Keratinocyte (primary cell): ENCODE results near the gene RBMS3. TPM values are rescaled to one million over a fixed set of nuclear protein-coding genes. Genes with fewer than 3 reads are reported as not detected.
"Not testable (repeated sequence)": the region's sequence is repeated elsewhere in the genome, so short reads cannot be mapped to it uniquely, and the experiment has no call there.

Experiments
- DNase-seq: peaks from one replicate; pipeline ENCODE4 v3.0.0-alpha.2; 2011; ENCODE audit warnings: low read depth, missing footprints, low spot score
- FAIRE-seq: peaks from 2 replicates; lab custom pipeline; 2011; peaks lifted over from hg19 to GRCh38; lab: Jason Lieb, UNC
- H2AFZ ChIP-seq: 2 replicates; pipeline ENCODE4 v1.6.0; 2012; ENCODE audit warnings: low read length, control low read depth, inconsistent platforms; ENCODE audit not compliant: control insufficient read depth
- H3K27ac ChIP-seq: 2 replicates; pipeline ENCODE4 v1.5.1; 2011; ENCODE audit warnings: low read length; ENCODE audit not compliant: control insufficient read depth, insufficient read depth
- H3K27me3 ChIP-seq: 3 replicates; pipeline ENCODE4 v1.6.0; 2011; ENCODE audit warnings: low read length; ENCODE audit not compliant: control insufficient read depth, insufficient read depth; ENCODE audit errors: extremely low read depth
- H3K36me3 ChIP-seq, 2 experiments: 2 replicates in 1 of 2; 3 replicates in 1 of 2; pipeline ENCODE4 v1.5.1; 2011; ENCODE audit warnings: low read length in 2 of 2, mild to moderate bottlenecking in 1 of 2; ENCODE audit not compliant: control insufficient read depth in 2 of 2, insufficient read depth in 2 of 2; ENCODE audit errors: extremely low read depth in 1 of 2
- H3K4me1 ChIP-seq: 3 replicates; pipeline ENCODE4 v1.5.1; 2011; ENCODE audit warnings: low read length; ENCODE audit not compliant: control insufficient read depth, insufficient read depth; ENCODE audit errors: extremely low read depth
- H3K4me2 ChIP-seq: 3 replicates; pipeline ENCODE4 v1.6.0; 2011; ENCODE audit warnings: low read depth, low read length; ENCODE audit not compliant: control insufficient read depth, insufficient read depth; ENCODE audit errors: extremely low read depth
- H3K4me3 ChIP-seq, 3 experiments: fragments of 200-600 bp in 1 of 3; sonication (generic) in 1 of 3; 2 replicates in 2 of 3; 3 replicates in 1 of 3; pipeline ENCODE4 v1.5.1; 2011 to 2016; ENCODE audit warnings: low read length in 3 of 3, mild to moderate bottlenecking in 3 of 3, control low read depth in 2 of 3, inconsistent platforms in 1 of 3, low read depth in 1 of 3, mixed read lengths in 1 of 3, mixed run types in 1 of 3, moderate library complexity in 1 of 3; ENCODE audit not compliant: control insufficient read depth in 2 of 3, insufficient read depth in 2 of 3; ENCODE audit errors: extremely low read depth in 1 of 3
- H3K79me2 ChIP-seq: 2 replicates; pipeline ENCODE4 v1.6.0; 2012; ENCODE audit warnings: low read length; ENCODE audit not compliant: control insufficient read depth, insufficient read depth
- H3K9ac ChIP-seq: 3 replicates; pipeline ENCODE4 v1.6.0; 2011; ENCODE audit warnings: low read length; ENCODE audit not compliant: control insufficient read depth, insufficient read depth; ENCODE audit errors: extremely low read depth
- H3K9me1 ChIP-seq: 3 replicates; pipeline ENCODE4 v1.6.0; 2011; ENCODE audit warnings: low read length; ENCODE audit not compliant: control insufficient read depth, insufficient read depth; ENCODE audit errors: extremely low read depth
- H3K9me3 ChIP-seq: 2 replicates; pipeline ENCODE4 v1.5.1; 2012; ENCODE audit warnings: low read depth, low read length; ENCODE audit not compliant: control insufficient read depth
- H4K20me1 ChIP-seq: 3 replicates; pipeline ENCODE4 v1.6.0; 2011; ENCODE audit warnings: low read length; ENCODE audit not compliant: control insufficient read depth, insufficient read depth; ENCODE audit errors: extremely low read depth
- CTCF ChIP-seq, 3 experiments: IDR thresholded peaks in 1 of 3; conservative IDR thresholded peaks in 1 of 3; optimal IDR thresholded peaks in 1 of 3; 2 replicates in 2 of 3; 3 replicates in 1 of 3; pipeline versions ENCODE3 to v1.5.1; 2011; ENCODE audit warnings: low read length in 3 of 3, mild to moderate bottlenecking in 3 of 3, moderate library complexity in 2 of 3, control low read depth in 1 of 3, inconsistent platforms in 1 of 3; ENCODE audit not compliant: insufficient read depth in 2 of 3; ENCODE audit errors: extremely low read depth in 1 of 3
- EZH2 ChIP-seq: IDR thresholded peaks from one replicate; pipeline ENCODE4 v1.6.1; 2012; ENCODE audit warnings: inconsistent platforms, mild to moderate bottlenecking, low read length, moderate library complexity
- dilution Hi-C: fragments of 300-500 bp; cut with MboI; formaldehyde crosslinking; loops from one replicate; pipeline ENCODE4 v1.7.0; 2020; ENCODE audit warnings: low sequenced_read_pairs; ENCODE audit not compliant: extremely low pct_ligation_motif_present
- polyA plus RNA-seq, 5 experiments: library from polyadenylated mRNA; depleted of rRNA in 3 of 5; stranded (reverse) in 3 of 5; stranded (forward) in 1 of 5; unstranded in 1 of 5; fragments of >200 nt; gene quantifications; 1 replicate in 1 of 5; 2 replicates in 3 of 5; 3 replicates in 1 of 5; pipeline versions ENCODE4 v1.2.1 to v1.2.3, GENCODE V29; 2011 to 2012; ENCODE audit warnings: missing spikeins in 2 of 5, low read depth in 1 of 5, low replicate concordance in 1 of 5

The RBMS3 gene
- polyA plus RNA-seq, 1 donor (not counting 4 experiments of a cell fraction or from before 2014, with no cell fraction given), result 2.3 TPM

DNA sequence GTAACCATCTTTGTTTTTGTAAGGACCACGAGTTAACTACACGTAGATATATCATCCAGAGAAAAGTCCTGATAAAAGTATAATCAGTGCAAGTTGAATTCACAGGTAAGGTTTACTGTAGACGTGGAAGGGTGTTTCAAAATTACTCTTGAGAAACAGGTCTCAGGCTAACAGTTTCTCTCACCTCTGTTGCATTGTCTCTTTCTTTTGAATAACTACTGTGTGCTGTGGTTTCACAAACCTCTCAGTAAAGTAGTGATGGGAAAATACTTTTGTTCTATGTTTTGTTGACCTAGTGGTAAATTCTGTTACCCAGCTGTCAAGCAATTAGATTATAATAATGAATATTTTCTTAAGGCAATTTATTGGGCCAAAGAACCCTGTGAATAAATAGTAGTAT is 75.2 kb downstream of the RBMS3 start:
- Histone ChIP-seq H3K79me2 (no peaks in the 10 kb centered on the region), H3K9me3 (no peaks in the 10 kb centered on the region), H4K20me1 (no peaks in the 10 kb centered on the region), H3K4me3 (no peak overlapping the region), H3K36me3 (no peaks in the 10 kb centered on the region), H3K27ac (no peak overlapping the region), H3K9me1 (no peaks in the 10 kb centered on the region), H2AFZ (no peak overlapping the region), H3K4me2 (no peak overlapping the region), H3K9ac (no peak overlapping the region), H3K27me3 (no peaks in the 10 kb centered on the region), H3K4me1 (no peaks in the 10 kb centered on the region)
- dilution Hi-C loops, result no loop called here
- no peak for DNase-seq
- no peak for TF ChIP-seq CTCF (optimal IDR thresholded peaks at IDR 0.05 in 1 of 3, IDR thresholded peaks at IDR 0.05 in 1 of 3, conservative IDR thresholded peaks at IDR 0.05 in 1 of 3; ENCODE audit: extremely low read depth in 1 of 3, insufficient read depth in 2 of 3, low read length in 3 of 3)
- TF ChIP-seq EZH2, result no peak
- FAIRE-seq, result no peak

DNA sequence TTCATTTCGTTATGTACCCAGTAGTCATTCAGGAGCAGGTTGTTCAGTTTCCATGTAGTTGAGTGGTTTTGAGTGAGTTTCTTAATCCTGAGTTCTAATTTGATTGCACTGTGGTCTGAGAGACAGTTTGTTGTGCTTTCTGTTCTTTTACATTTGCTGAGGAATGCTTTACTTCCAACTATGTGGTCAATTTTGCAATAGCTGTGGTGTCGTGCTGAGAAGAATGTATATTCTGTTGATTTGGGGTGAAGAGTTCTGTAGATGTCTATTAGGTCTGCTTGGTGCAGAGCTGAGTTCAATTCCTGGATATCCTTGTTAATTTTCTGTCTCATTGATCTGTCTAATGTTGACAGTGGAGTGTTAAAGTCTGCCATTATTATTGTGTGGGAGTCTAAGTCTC is 79.4 kb downstream of the RBMS3 start:
- H3K9me3 ChIP-seq, H3K27me3 ChIP-seq, FAIRE-seq, H3K4me1 ChIP-seq, DNase-seq, H3K27ac ChIP-seq, H3K9ac ChIP-seq, dilution Hi-C loops, H4K20me1 ChIP-seq, H3K4me3 ChIP-seq, H3K79me2 ChIP-seq, H3K36me3 ChIP-seq, H2AFZ ChIP-seq, H3K9me1 ChIP-seq, H3K4me2 ChIP-seq: not testable (repeated sequence)

DNA sequence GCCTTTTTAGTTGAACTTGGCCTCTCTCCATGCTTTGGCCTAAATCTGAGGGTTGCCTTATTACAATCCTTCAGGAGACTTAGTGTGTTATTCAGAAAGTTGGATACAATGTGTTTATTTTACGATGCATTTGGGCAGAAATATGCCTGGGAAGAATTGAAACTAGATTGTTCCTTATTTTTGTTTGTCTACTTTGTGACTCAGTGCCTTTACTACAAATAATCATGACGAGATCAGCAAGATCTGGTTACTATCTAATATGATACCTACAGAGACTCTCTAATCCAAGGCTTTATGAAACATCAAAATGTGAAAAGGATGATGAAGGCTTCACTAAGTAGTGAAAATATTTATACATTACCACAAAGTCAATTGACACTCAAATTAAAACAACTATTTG is 82.2 kb downstream of the RBMS3 start:
- dilution Hi-C loops, result no loop called here
- H3K79me2 ChIP-seq, result no peaks in the 10 kb centered on the region

More for the DNA sequence above, 82.2 kb downstream of the RBMS3 start:
- FAIRE-seq (no peak), DNase-seq (no peak)
- no peaks in the 10 kb centered on the region for H3K36me3 ChIP-seq
- H3K27me3 ChIP-seq, result no peaks in the 10 kb centered on the region
- H3K4me2 ChIP-seq, result no peak overlapping the region
- H2AFZ ChIP-seq, result no peak overlapping the region
- no peak overlapping the region for H3K4me3 ChIP-seq
- H3K27ac ChIP-seq, result no peak overlapping the region
- H4K20me1 ChIP-seq, result no peaks in the 10 kb centered on the region
- no peak for TF ChIP-seq CTCF (optimal IDR thresholded peaks at IDR 0.05 in 1 of 3, IDR thresholded peaks at IDR 0.05 in 1 of 3, conservative IDR thresholded peaks at IDR 0.05 in 1 of 3; ENCODE audit: extremely low read depth in 1 of 3, insufficient read depth in 2 of 3, low read length in 3 of 3)
- TF ChIP-seq EZH2, result no peak
- no peak overlapping the region for H3K9ac ChIP-seq
- no peaks in the 10 kb centered on the region for H3K9me3 ChIP-seq
- H3K9me1 ChIP-seq, result no peaks in the 10 kb centered on the region
- H3K4me1 ChIP-seq, result no peaks in the 10 kb centered on the region
